GM19455 (cell line): Measurements from ENCODE around the gene PAQR8.
"Not testable (repeated sequence)": the region's sequence is repeated elsewhere in the genome, so short reads cannot be mapped to it uniquely, and the experiment has no call there.

Experiments
- ATAC-seq: cut with Tn5 transposase; IDR thresholded peaks from one replicate; pipeline ENCODE4 v1.9.1; 2021; ENCODE audit not compliant: unreplicated experiment

PAQR8 gene

GRCh38 chr6:52405243-52405642 is 43.3 kb downstream of the PAQR8 start:
- no peak for ATAC-seq

- ATAC-seq: no peak
Measured at GRCh38 chr6:52407467-52407866, 45.5 kb downstream of the PAQR8 start.

DNA sequence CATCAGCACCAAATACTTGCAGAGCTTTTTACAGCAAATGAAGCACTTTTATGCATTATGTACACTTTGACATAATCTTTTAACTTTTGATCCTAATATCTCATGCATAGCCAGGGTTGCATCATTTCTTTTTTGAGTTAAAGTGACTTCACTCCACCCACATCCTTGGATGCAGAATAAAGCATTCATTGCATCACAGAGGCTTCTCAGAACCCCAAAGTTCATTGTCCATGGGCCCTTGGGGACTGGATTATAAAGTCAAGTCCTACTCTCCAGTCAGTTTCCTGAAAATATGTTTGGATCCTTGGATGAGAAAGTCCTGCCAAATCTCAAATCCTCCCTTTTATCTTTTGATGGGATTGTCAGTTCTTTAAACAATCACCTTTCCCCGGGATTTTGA is 47.5 kb downstream of the PAQR8 start:
- no peak for ATAC-seq

DNA sequence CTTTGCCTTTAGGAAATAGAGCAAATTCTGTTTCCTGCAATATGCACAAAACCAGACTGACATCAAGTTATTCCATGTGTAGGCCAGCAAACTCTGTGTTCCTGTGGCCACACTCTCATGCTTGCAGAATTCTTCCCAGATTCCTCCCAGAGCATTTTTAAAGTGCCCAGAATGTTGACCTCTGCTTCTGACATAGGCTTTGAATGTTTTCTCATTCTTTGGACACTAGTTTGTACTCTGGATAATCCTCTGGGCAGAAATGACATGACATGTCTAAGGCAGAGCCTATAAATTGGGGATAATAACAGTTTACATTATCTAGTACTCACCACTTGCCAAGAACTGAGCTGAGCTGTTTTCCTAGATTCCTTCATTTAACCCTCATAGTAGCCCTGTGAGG is 49.0 kb downstream of the PAQR8 start:
- no peak for ATAC-seq

DNA sequence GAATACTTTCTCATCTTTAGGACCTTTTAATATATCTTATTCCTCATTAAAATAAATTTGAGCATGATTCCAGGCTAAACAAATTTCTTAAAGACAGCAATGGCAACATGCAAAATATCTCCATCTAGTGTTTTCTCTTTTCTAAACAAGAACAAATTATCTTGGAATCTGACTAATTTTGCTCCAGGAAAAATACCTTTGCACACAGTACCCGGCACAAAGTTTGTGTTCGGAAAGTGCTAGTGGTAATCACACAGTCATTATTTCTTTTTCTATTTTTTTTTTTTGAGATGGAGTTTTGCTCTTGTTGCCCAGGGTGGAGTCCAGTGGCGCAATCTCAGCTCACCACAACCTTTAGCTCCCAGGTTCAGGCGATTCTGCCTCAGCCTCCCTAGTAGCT is 50.0 kb downstream of the PAQR8 start:
- ATAC-seq: no peak

DNA sequence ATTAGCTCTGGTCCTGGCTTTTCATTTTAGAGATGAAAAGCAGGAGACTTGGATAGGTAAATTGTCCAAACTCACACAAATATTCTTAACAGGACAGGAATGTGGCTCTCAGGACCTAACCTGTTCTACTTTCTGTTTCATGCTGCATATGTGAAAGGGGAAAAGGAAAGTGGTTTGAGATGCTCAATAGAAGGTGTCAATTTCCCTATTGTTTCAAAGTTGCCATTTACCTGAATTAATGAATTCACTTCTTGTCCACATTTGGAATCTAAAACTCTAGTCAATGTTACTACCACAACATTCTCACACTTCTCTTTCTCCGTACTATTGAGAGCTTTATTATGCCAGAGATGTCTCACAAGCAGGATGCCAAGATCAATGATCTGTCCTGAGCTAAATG is 53.4 kb downstream of the PAQR8 start:
- no peak for ATAC-seq

DNA sequence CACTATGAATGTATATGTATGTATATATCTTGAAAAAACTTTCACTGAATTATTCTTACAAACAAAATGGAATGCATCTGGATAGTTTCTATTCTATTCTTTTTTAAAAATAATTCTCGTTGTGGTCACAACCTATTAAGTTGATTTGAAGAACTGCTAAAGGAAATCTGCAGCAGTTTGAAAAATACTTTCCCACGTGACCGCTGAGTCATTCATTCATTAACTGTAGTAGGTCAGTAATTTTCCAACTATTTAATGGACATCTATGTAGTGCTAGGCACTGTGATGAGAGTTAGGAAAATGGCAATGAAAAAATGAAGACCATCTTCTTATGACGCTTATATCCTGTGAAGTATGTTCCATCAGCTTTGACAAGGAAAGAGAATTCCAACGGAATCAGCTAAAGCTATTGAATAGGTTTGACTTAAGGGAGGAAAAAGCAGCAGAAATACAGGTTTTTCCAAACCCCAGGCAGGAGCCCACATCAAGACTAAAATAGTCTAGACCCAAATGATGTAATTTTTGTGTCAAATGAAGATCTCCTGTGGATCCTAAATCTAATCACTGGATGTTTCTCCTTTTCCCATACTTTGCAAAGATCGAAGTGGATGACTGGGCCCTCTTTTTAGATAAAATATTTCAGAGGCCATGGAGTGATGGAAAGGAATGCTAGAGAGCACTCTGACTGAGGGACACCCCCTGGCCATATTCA is 54.1 kb downstream of the PAQR8 start:
- no peak for ATAC-seq

GRCh38 chr6:52416629-52417151 is 54.7 kb downstream of the PAQR8 start:
- ATAC-seq: no peak

- no peak for ATAC-seq
Measured at GRCh38 chr6:52417675-52418111, 55.7 kb downstream of the PAQR8 start.

GRCh38 chr6:52418606-52419005 is 56.7 kb downstream of the PAQR8 start:
- ATAC-seq: no peak

- ATAC-seq: peak; percentile 95
Measured at GRCh38 chr6:52419809-52420667, 58.1 kb downstream of the PAQR8 start, which contains the start of gene EFHC1. EFHC1 (plus strand) TSS chr6:52420342; CDS start chr6:52420411, 69 bp downstream.

GRCh38 chr6:52420668-52421358 is 58.9 kb downstream of the PAQR8 start:
- ATAC-seq: no peak

GRCh38 chr6:52422156-52422555 is 60.2 kb downstream of the PAQR8 start:
- no peak for ATAC-seq

DNA sequence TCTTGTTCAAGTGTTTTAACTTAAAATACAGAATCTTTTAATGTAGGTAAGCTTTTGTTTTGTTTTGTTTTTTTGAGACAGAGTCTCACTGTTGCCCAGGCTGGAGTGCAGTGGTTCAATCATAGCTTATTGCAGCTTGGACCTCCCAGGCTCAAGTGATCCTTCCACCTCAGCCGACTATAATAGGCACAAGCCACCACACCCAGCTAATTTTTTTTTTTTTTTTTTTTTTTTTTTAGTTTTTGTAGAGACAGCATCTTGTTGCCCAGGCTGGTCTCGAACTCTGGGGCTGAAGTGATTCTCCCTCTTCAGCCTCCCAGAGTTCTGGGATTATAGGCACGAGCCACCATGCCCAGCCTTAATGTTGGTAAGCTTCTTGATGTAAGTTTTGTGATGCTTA is 61.5 kb downstream of the PAQR8 start:
- no peak for ATAC-seq

DNA sequence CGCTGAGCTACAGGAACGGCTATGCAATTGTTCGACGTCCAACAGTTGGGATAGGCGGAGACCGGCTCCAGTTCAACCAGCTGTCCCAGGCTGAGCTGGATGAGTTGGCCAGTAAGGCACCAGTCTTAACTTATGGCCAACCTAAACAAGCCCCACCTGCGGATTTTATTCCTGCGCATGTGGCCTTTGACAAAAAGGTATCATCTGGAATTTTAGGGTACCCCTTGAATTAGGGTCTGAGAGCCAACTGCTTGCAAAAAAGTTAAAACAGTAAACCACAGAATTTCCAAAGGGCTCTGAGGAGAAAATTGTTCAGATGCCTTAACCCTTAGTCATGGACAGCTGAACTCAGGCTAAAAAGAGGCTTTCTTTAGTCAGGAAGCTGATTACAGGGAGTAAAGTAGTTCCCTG is 62.0 kb downstream of the PAQR8 start:
- no peak for ATAC-seq

- ATAC-seq: no peak
Measured at GRCh38 chr6:52424513-52424912, 62.6 kb downstream of the PAQR8 start.

DNA sequence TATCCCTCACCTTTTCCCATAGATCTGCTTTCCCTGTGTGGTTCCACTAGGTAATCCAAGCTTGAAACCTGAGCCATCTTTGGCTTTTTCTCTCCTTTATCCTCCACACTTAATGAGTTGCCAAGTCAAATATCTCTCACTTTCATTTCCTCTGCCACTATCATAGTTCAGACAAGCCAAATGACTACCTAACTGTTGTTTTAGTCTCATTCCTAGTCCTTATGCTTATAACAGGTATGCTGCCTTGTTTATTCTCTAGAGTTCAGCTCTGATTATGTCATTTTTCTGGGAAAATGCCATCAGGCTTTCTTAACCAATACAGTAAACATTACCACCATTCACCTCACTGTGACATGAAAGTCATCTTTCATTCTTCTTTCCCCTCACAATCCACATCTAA is 64.7 kb downstream of the PAQR8 start:
- no peak for ATAC-seq

DNA sequence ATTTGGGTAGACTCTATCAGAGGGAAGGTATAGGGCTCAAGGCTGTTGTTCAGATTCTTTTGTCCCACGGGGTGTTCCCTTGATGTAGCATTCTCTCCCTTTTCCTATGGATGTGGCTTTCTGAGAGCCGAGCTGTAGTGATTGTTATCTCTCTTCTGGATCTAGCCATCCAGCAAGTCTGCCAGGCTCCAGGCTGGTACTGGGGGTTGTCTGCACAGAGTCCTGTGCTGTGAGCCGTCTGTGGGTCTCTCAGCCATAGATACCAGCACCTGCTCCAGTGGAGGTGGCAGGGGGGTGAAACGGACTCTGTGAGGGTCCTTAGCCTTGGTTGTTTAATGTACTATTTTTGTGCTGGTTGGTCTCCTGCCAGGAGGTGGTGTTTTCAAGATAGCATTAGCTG is 71.3 kb downstream of the PAQR8 start:
- ATAC-seq: not testable (repeated sequence)

GRCh38 chr6:52435345-52435744 is 73.4 kb downstream of the PAQR8 start:
- ATAC-seq: no peak

- no peak for ATAC-seq
Measured at GRCh38 chr6:52438926-52439325, 77.0 kb downstream of the PAQR8 start.

DNA sequence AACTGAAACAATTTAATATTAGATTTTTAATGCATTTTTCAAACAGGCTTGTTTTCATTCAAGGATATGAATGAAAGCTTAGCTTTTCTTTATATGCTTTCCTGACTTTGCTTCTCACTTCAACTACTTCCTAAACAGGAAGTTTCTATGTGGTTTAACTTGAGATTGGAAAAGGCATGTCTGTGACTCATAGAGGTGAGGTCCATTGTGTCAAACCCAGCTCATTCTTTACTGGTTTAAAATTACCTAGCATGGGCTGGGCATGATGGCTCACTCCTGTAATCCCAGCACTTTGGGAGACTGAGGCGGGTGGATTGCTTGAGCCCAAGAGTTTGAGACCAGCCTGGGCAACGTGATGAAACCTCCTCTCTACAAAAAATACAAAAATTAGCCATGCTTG is 92.6 kb downstream of the PAQR8 start:
- ATAC-seq: no peak
